ENCODE data around the gene VWA3A.
"Not testable (repeated sequence)": the region's sequence is repeated elsewhere in the genome, so short reads cannot be mapped to it uniquely, and the experiment has no call there.

VWA3A gene

GRCh38 chr16:22181843-22182242 is 89.5 kb downstream of the VWA3A start:
- DNase-seq (ENCODE audit: low read depth in 1 of 2, low spot score in 1 of 2): no peak

DNA sequence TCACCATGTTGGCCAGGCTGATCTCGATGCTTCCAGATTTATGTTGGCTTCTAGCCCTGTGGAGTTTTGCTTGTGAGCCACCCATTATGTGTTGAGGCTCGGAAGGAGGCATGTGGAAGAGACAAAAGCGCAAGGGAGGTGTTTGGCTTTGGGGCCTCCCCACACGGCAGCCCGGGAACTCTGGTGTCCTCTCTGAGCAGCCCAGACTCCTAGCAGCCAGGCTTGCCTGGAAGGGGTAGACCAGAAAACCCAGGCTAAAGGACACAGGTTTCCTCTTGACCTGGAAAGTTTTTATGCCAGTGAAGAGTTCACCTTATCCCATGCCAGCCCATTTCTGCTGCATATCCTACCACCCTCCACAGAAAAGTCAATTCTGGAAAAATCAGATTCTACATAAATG is 91.0 kb downstream of the VWA3A start:
- no peak for DNase-seq (ENCODE audit: low read depth in 1 of 2, low spot score in 1 of 2)

- no peak for DNase-seq (ENCODE audit: low read depth in 1 of 2, low spot score in 1 of 2)
Measured at GRCh38 chr16:22183901-22184614, 91.7 kb downstream of the VWA3A start.

- no peak for DNase-seq (ENCODE audit: low read depth in 1 of 2, low spot score in 1 of 2)
Measured at GRCh38 chr16:22184615-22184968, 92.3 kb downstream of the VWA3A start.

GRCh38 chr16:22186517-22186916 is 94.2 kb downstream of the VWA3A start:
- no peak for DNase-seq (ENCODE audit: low read depth in 1 of 2, low spot score in 1 of 2)

DNA sequence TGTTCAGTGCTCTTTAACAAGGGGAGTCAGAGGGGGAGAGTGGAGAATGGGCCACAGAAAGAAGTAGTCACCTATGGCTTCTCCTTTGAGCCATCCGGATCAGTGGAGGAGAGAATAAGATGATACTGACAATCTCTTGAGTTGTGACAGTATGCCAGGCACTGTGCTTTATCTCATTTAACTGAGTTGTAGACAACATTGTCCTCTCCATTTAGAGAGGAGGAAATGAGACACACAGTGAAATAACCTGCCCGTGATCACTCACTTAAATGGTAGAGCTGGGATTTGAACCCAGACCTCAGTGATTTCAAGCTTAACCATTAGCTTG is 95.9 kb downstream of the VWA3A start:
- DNase-seq (ENCODE audit: low read depth in 1 of 2, low spot score in 1 of 2): no peak

DNA sequence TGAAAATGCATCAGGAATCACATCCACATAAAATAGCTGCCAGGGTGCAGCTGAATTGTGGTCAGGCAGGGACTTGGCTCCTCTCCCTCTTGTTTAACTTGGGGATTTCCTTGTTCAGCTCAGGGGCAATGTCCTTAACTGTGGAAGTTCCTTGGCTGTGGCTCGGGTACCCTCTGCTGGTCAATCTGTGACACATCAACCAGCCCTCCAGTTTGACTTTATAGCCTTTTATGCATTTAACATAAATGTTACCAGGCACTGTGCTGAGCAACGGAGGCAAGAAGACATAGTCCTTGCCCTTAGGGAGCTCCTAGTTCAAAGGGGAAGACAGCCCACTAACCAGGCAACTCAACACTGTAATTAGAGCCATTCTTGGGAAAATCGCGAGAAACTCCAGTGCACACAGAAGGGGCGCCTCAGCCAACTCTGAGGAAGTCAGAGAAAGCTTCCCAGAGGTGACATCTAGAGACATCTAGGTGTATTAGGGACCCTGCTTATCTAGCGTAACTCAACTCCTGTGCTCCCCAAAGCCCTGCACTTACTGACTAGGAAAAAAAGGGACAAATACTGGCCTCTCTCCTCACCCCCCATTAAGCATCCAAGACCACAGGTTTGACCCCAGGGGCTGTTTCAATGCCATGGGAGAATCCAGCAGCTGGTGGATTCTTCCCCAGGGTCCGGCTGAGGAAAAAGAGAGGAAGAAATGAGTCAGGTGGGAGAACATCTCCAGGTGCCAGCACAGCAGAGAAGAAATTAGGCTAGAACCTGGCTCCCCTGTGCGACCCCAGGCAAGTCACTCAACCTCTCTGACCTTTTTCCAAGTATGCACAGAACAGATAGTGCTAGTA is 96.5 kb downstream of the VWA3A start:
- DNase-seq (ENCODE audit: low read depth in 1 of 2, low spot score in 1 of 2): peak in 1 of 2 donors; percentile 24

GRCh38 chr16:22189473-22190080 is 97.2 kb downstream of the VWA3A start:
- DNase-seq (ENCODE audit: low read depth in 1 of 2, low spot score in 1 of 2): no peak

- DNase-seq (ENCODE audit: low read depth in 1 of 2, low spot score in 1 of 2): peak; percentile 78 to 99
Measured at GRCh38 chr16:22190081-22190775, 97.9 kb downstream of the VWA3A start.

- peak; percentile 98 to 100 for DNase-seq (ENCODE audit: low read depth in 1 of 2, low spot score in 1 of 2)
Measured at GRCh38 chr16:22190776-22191531, 98.6 kb downstream of the VWA3A start.

GRCh38 chr16:22191532-22192260 is 99.4 kb downstream of the VWA3A start:
- no peak for DNase-seq (ENCODE audit: low read depth in 1 of 2, low spot score in 1 of 2)

DNA sequence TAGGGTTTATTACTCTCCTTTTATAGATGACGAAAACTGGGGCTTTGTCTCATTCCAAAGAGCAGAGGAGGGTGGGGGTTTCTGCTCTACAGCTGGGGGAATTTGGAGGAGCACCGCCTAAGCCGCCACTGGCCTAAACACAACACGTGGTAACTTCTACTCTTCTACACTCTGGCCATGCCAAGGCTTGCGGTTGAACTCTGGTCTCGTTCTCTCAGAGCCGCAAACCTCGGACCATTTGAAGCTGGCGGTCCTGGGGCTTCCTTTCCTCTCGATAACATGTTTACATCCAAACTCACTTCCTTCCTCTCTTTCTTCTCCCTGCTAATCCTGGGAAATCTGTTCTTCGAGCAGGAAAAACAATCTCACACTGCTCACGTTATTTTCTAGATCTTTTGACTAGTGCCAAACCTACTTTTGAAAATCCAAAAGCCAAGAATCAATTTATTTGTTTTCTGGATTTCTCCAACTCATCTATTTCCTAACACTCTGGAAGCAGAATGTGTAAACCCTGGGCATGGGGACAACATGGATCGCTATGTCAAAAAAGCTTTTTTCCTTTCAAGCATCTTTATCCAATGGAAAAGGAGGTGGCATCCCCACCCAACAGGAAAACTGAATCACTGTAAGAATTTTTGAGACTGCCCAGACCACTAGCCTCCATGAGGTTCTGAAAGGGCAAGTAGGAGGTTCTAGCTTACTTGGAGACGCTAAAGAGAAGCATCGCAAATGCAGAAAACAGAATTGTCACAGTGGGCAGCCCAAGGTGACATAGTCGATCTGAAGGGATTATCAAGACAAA is 100.1 kb downstream of the VWA3A start:
- peak; percentile 17 to 67 for DNase-seq (ENCODE audit: low read depth in 1 of 2, low spot score in 1 of 2)

DNA sequence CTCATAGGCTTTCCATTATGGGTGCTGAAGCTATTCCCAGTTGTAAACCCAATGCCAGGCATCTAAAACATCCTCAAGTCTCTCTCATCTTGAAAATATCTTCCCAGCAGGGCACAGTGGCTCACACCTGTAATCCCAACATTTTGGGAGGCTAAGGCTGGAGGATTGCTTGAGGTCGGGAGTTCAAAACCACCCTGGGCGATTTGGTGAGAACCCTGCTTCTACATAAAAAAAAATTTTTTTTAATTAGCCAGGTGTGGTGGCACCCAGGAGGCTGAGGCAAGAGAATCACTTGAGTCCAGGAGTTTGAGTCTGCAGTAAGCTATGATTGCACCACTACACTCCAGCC is 100.7 kb downstream of the VWA3A start:
- no peak for DNase-seq (ENCODE audit: low read depth in 1 of 2, low spot score in 1 of 2)

DNA sequence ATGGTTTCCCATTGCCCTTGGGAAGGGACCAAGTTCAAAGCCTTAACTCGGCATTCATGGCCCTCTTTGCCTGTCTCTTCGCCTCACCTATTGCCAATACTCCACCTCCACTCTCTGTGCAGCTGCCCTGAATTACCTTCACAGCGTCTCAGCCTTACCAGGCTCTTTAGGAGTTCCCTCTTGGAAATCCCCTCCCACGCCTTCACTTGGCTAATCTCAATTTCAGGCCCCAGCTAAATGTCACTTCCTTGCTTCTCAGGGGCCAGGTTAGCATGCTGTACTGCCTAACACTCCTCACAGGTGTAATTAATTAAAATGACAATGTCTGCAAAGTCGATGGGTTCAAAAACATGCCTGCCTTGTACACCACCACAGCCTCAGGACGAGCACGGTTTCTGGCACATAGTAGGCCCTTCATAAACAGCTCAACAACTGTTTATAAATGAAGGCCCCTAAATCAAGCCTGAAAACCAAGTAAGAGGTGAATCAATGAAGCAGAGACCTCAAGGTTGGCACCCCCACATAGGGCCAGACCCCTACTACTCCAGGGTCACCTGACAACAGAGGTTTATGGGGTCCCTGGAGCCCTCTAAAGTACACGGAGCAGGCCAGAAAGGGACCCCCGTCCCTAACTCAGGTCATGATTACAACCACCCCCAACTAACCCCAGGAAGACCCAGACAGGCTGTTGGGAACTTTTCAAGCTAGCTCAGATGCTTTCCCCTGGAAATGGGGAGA is 102.5 kb downstream of the VWA3A start:
- DNase-seq (ENCODE audit: low read depth in 1 of 2, low spot score in 1 of 2): no peak

- DNase-seq (ENCODE audit: low read depth in 1 of 2, low spot score in 1 of 2): no peak
Measured at GRCh38 chr16:22195445-22195694, 103.0 kb downstream of the VWA3A start.

DNA sequence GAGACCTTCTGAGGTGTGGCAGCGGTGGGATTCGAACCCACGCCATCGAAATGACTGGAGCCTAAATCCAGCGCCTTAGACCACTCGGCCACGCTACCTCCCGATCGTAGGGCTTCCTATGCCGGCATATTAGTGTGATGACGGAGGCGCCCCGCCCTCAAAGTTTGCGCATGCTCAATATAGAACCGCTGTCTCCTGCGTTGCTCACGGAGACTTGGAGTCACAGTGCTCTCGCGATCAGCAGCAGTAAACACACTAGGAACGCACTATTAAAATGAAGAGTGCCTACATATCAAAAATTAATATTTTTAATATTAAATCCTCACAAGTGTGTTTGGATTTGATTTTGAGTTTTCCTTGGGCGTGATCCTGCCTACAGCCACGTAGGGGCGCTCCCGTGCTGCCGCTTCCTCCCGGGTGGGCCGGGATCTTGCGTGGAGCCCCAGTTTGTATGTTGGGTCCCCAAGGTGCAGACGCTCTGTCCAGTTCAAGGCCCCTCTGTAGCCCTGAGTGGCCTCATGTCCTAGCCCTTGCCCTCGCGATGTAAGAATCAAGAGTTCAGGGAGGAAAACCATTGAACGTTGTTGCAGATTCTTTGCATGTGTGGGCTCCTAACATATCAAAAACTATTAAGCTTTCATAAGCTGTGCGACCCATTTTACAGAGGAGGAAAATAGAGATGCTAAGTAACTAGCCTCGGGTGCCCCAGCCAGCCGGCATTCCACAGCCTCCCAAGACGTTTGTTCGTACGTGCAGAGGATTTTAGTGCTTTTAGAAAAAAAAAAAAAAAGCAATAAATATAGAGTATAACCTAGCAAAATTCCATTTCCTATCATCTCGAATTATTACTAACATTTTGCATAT is 103.6 kb downstream of the VWA3A start:
- DNase-seq (ENCODE audit: low read depth in 1 of 2, low spot score in 1 of 2): peak; percentile 90 to 98

- DNase-seq (ENCODE audit: low read depth in 1 of 2, low spot score in 1 of 2): not testable (repeated sequence)
Measured at GRCh38 chr16:22196559-22197168, 104.3 kb downstream of the VWA3A start.
